Body of pancreas (tissue), 4 donors: Measurements from ENCODE around the gene ACTN1. TPM values are rescaled to one million over a fixed set of nuclear protein-coding genes. Genes with fewer than 3 reads are reported as not detected.

ENCODE experiments used
- ATAC-seq: fragments of 150-250 bp; one replicate; pipeline ENCODE4 v1.9.1; 2016
- DNase-seq, 4 donors: peaks; one replicate each; pipeline ENCODE4 v3.0.0-alpha.2; 2019
- H3K27ac ChIP-seq, 4 donors: fragments of 200-600 bp; sonication (generic); 1 replicate in 3 of 4; 2 replicates in 1 of 4; pipeline versions ENCODE4 v1.5.1 to v1.6.1; 2016 to 2019; ENCODE audit warnings: mild to moderate bottlenecking in 1 of 4, mixed read lengths in 1 of 4, moderate library complexity in 1 of 4
- H3K27me3 ChIP-seq, 2 donors: fragments of 200-600 bp; sonication (generic); one replicate each; pipeline ENCODE4 v1.6.0; 2016; ENCODE audit warnings: mild to moderate bottlenecking in 1 of 2
- H3K36me3 ChIP-seq, 2 donors: fragments of 200-600 bp; sonication (generic); replicated peaks in 1 of 2; 2 replicates each; pipeline ENCODE4 v1.5.1; 2016; ENCODE audit warnings: low read depth in 2 of 2; ENCODE audit not compliant: insufficient read depth in 1 of 2
- H3K4me1 ChIP-seq: fragments of 200-600 bp; sonication (generic); one replicate; pipeline ENCODE4 v1.6.0; 2016
- H3K4me3 ChIP-seq, 2 donors: fragments of 200-600 bp; sonication (generic); 1 replicate in 1 of 2; 2 replicates in 1 of 2; pipeline ENCODE4 v1.5.1; 2016 to 2019
- H3K9me3 ChIP-seq, 3 donors: fragments of 200-600 bp; sonication (generic); 1 replicate in 2 of 3; 2 replicates in 1 of 3; pipeline ENCODE4 v1.5.1; 2016
- CTCF ChIP-seq, 7 experiments: fragments of 450-650 bp in 4 of 7; fragments of 200-600 bp in 3 of 7; sonication (generic) in 3 of 7; IDR thresholded peaks; one replicate each; pipeline ENCODE4 v1.5.1; 2016 to 2019; ENCODE audit warnings: antibody characterized with exemption in 7 of 7
- POLR2A ChIP-seq, 3 donors: fragments of 450-650 bp; IDR thresholded peaks; one replicate each; pipeline ENCODE4 v1.6.1; 2016; ENCODE audit warnings: antibody characterized with exemption in 3 of 3, mild to moderate bottlenecking in 2 of 3
- WGBS, 2 donors: methylation state at CpG; one replicate each; pipeline ENCODE4 v1.1.5; 2017; 5-methylcytosine and 5-hydroxymethylcytosine counted together
- intact Hi-C: fragments of 100-400 bp; cut with DNase I; formaldehyde crosslinking; loops from one replicate; pipeline ENCODE4 v1.15.1; 2023
- total RNA-seq, 2 donors: library from RNA; depleted of rRNA; stranded (reverse); fragments of >200 nt; gene quantifications; one replicate each; pipeline ENCODE4 v1.1.0, GENCODE V29; 2016

ACTN1 gene
- total RNA-seq, 2 donors from 2014 or later, result 84.8 to 93.6 TPM

- Histone ChIP-seq H3K4me3 (no peak overlapping the region), H3K4me1 (peaks cover 69% of the 10 kb centered on the region), H3K27me3 (no peaks in the 10 kb centered on the region), H3K36me3 (no peaks in the 10 kb centered on the region), H3K27ac (no peak overlapping the region), H3K9me3 (no peaks in the 10 kb centered on the region)
- intact Hi-C loops, result no loop called here
- WGBS, 2 donors, result 88 to 90% methylated on average over 12 to 16 of the region's 16 CpGs
- ATAC-seq (no peak), DNase-seq (peak in 2 of 4 donors; percentile 53 to 74)
- TF ChIP-seq CTCF (IDR thresholded peaks at IDR 0.05) (no peak), POLR2A (IDR thresholded peaks at IDR 0.05) (no peak)
Observed at GRCh38 chr14:68961781-68962584, 17.1 kb downstream of the ACTN1 start.

- Histone ChIP-seq H3K36me3 (no peaks in the 10 kb centered on the region), H3K9me3 (no peaks in the 10 kb centered on the region), H3K27ac (no peak overlapping the region), H3K4me3 (no peak overlapping the region), H3K27me3 (no peaks in the 10 kb centered on the region), H3K4me1 (peaks cover 67% of the 10 kb centered on the region)
- no peak for TF ChIP-seq POLR2A (IDR thresholded peaks at IDR 0.05)
- no peak for TF ChIP-seq CTCF (IDR thresholded peaks at IDR 0.05)
- WGBS, 2 donors, result 85 to 89% methylated on average over 6 to 7 of the region's 7 CpGs
- intact Hi-C loops, result no loop called here
- no peak for DNase-seq
- no peak for ATAC-seq
Observed at GRCh38 chr14:68961361-68961760, 17.7 kb downstream of the ACTN1 start.

GRCh38 chr14:68960123-68960522, 19.0 kb downstream of the ACTN1 start:
- DNase-seq (no peak), ATAC-seq (no peak)
- TF ChIP-seq CTCF (IDR thresholded peaks at IDR 0.05), result no peak
- no peak for TF ChIP-seq POLR2A (IDR thresholded peaks at IDR 0.05)
- no peak overlapping the region for H3K4me3 ChIP-seq
- intact Hi-C loops, result no loop called here
- H3K36me3 ChIP-seq, result no peaks in the 10 kb centered on the region
- WGBS, 2 donors, result 83 to 88% methylated on average over 3 of the region's 3 CpGs
- H3K27me3 ChIP-seq, result no peaks in the 10 kb centered on the region
- H3K4me1 ChIP-seq, result peaks cover 67% of the 10 kb centered on the region
- no peaks in the 10 kb centered on the region for H3K9me3 ChIP-seq
- no peak overlapping the region for H3K27ac ChIP-seq

- intact Hi-C loops, result no loop called here
- WGBS, 2 donors, result 33 to 48% methylated on average over 4 of the region's 4 CpGs
- Histone ChIP-seq H3K27ac (peak overlapping the region in 3 of 4 donors; percentile 0 to 59 (median 3)), H3K4me3 (no peak overlapping the region), H3K4me1 (peaks cover 60% of the 10 kb centered on the region), H3K9me3 (no peaks in the 10 kb centered on the region), H3K27me3 (no peaks in the 10 kb centered on the region), H3K36me3 (no peaks in the 10 kb centered on the region)
- DNase-seq, result no peak
- no peak for TF ChIP-seq CTCF (IDR thresholded peaks at IDR 0.05)
- TF ChIP-seq POLR2A (IDR thresholded peaks at IDR 0.05), result no peak
- ATAC-seq, result no peak
Observed at GRCh38 chr14:68959035-68959434, 20.1 kb downstream of the ACTN1 start.

GRCh38 chr14:68958553-68958952, 20.5 kb downstream of the ACTN1 start:
- no peak for TF ChIP-seq CTCF (IDR thresholded peaks at IDR 0.05)
- TF ChIP-seq POLR2A (IDR thresholded peaks at IDR 0.05), result no peak

More at GRCh38 chr14:68958553-68958952, 20.5 kb downstream of the ACTN1 start:
- WGBS, 2 donors, result 13 to 14% methylated on average over 6 of the region's 6 CpGs
- DNase-seq (no peak), ATAC-seq (no peak)
- Histone ChIP-seq H3K27me3 (no peaks in the 10 kb centered on the region), H3K4me1 (peaks cover 58% of the 10 kb centered on the region), H3K27ac (peak overlapping the region in 3 of 4 donors; percentile 0 to 59 (median 3)), H3K36me3 (no peaks in the 10 kb centered on the region), H3K4me3 (no peak overlapping the region), H3K9me3 (no peaks in the 10 kb centered on the region)
- intact Hi-C loops, result no loop called here
